NB4 (cell line): ENCODE results near the gene JAZF1.

Experiments
- MAX ChIP-seq: IDR thresholded peaks from 2 replicates; pipeline ENCODE4 v1.6.1; 2011; ENCODE audit warnings: low read depth, low read length
- POLR2A ChIP-seq: IDR thresholded peaks from 2 replicates; pipeline ENCODE4 v1.6.1; 2011; ENCODE audit warnings: mild to moderate bottlenecking; ENCODE audit not compliant: insufficient read length; ENCODE audit errors: extremely low read depth
- TF ChIP-seq, protein P1 (sequence below): IDR thresholded peaks from one replicate; pipeline ENCODE4 v1.5.1; 2012; ENCODE audit warnings: low read depth, low read length

- TF ChIP-seq MAX, result no peak
- TF ChIP-seq, protein P1, sequence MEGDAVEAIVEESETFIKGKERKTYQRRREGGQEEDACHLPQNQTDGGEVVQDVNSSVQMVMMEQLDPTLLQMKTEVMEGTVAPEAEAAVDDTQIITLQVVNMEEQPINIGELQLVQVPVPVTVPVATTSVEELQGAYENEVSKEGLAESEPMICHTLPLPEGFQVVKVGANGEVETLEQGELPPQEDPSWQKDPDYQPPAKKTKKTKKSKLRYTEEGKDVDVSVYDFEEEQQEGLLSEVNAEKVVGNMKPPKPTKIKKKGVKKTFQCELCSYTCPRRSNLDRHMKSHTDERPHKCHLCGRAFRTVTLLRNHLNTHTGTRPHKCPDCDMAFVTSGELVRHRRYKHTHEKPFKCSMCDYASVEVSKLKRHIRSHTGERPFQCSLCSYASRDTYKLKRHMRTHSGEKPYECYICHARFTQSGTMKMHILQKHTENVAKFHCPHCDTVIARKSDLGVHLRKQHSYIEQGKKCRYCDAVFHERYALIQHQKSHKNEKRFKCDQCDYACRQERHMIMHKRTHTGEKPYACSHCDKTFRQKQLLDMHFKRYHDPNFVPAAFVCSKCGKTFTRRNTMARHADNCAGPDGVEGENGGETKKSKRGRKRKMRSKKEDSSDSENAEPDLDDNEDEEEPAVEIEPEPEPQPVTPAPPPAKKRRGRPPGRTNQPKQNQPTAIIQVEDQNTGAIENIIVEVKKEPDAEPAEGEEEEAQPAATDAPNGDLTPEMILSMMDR, result no peak
- no peak for TF ChIP-seq POLR2A
These were observed 75.8 kb downstream of the JAZF1 start for GRCh38 chr7:28104811-28105210.
